H1 (cell line): ENCODE results near the gene ERO1A. TPM values are rescaled to one million over a fixed set of nuclear protein-coding genes. Genes with fewer than 3 reads are reported as not detected.

ENCODE experiments used
- CTBP2 ChIP-seq: IDR thresholded peaks from 2 replicates; pipeline ENCODE4 v1.7.0; 2011; ENCODE audit warnings: borderline replicate concordance, mild to moderate bottlenecking, moderate library complexity, mixed read lengths, low read length; ENCODE audit not compliant: insufficient read depth, insufficient read length
- KDM1A ChIP-seq: fragments of 200-600, 300-600 bp; sonication (generic); IDR thresholded peaks from 2 replicates; pipeline ENCODE4 v1.7.1; 2016; ENCODE audit warnings: mild to moderate bottlenecking, low read length, borderline replicate concordance
- KDM4A ChIP-seq: IDR thresholded peaks from one replicate; pipeline ENCODE4 v1.7.1; 2012; ENCODE audit warnings: low read depth, mild to moderate bottlenecking, moderate library complexity, low read length, inconsistent platforms; ENCODE audit not compliant: severe bottlenecking
- NANOG ChIP-seq: IDR thresholded peaks from 2 replicates; pipeline ENCODE4 v1.6.1; 2011; ENCODE audit warnings: low read length, low read depth, mild to moderate bottlenecking, inconsistent platforms; ENCODE audit not compliant: insufficient read depth, poor library complexity, severe bottlenecking
- PHF8 ChIP-seq: fragments of 200-600 bp; sonication (generic); conservative IDR thresholded peaks from 2 replicates; pipeline ENCODE4 v1.7.1; 2012; ENCODE audit warnings: low read depth, mild to moderate bottlenecking, inconsistent platforms, low read length, moderate library complexity
- POLR2A ChIP-seq, 2 experiments: IDR thresholded peaks; 1 replicate in 1 of 2; 2 replicates in 1 of 2; pipeline ENCODE4 v1.6.1; 2011; ENCODE audit warnings: low read depth in 2 of 2, low read length in 2 of 2, mild to moderate bottlenecking in 2 of 2; ENCODE audit errors: control extremely low read depth in 1 of 2
- RXRA ChIP-seq: IDR thresholded peaks from 2 replicates; pipeline ENCODE4 v1.6.1; 2011; ENCODE audit warnings: low read depth, mild to moderate bottlenecking, low read length, moderate library complexity; ENCODE audit not compliant: insufficient read depth
- SRF ChIP-seq: IDR thresholded peaks from 2 replicates; pipeline ENCODE4 v1.6.1; 2011; ENCODE audit warnings: mild to moderate bottlenecking, low read depth, low read length, moderate library complexity
- polyA plus RNA-seq, 7 experiments: library from polyadenylated mRNA; depleted of rRNA in 3 of 7; stranded (reverse) in 5 of 7; unstranded in 2 of 7; fragments of >200 nt in 5 of 7; fragments of 200-250 nt in 2 of 7; gene quantifications; 1 replicate in 5 of 7; 2 replicates in 1 of 7; 4 replicates in 1 of 7; pipeline versions ENCODE4 v1.2.1 to v1.2.3, GENCODE V29; 2011 to 2013; ENCODE audit warnings: missing spikeins in 2 of 7, mixed read lengths in 2 of 7
- total RNA-seq: library from RNA; stranded (reverse); fragmentation: NEBNext Ultra II Directional; extraction: Animal tissue kit (Norgen Biotek cat#: 25700); gene quantifications from 2 replicates; pipeline ENCODE4 v1.2.1, GENCODE V29; 2021
- TF ChIP-seq, protein P1 (sequence below): IDR thresholded peaks from 2 replicates; pipeline ENCODE4 v1.6.1; 2011; ENCODE audit warnings: low read length, improper control_type of control experiment

Gene ERO1A
- total and polyA plus RNA-seq, 2 of the 8 experiments (the other 6 are each of a cell fraction or from before 2014, with no cell fraction given) = 15.7 to 42.0 TPM

DNA sequence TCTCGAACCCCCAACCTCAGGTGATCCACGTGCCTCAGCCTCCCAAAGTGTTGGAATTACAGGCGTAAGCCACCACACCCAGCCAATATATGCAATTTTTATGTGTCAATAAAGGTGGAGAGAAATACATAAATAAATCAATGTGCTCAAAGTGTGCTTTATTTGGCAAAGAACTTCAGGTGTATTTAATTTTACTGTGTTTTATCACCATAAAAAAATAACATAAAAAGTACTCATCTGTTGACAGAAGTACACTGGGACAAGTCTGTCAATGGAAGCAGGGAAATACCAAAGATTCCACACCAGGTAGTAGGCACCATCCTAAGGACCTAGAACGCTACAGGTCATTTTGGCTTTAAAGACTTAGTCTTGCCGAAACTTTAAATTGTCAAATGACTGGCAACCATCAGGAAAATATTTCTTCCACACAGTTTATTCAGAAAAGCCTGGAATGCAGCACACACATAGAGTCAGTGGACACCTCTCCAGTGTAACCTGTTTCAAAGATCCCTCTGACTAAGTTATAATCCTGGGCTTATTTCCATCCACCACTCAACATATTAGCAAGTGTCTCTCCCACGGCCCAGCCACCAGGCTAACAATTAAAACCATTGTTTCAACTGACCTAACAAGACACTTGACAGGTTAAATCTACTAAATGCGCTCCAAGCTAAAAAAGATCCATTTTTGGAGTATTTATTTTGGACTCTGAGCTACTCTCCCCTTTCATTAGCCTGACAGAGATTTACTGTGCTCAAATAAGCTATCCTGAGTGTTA lies 4.2 kb downstream of the ERO1A start (continued):
- TF ChIP-seq PHF8 (no peak), SRF (no peak), POLR2A (IDR thresholded peaks at IDR 0.05; ENCODE audit: control extremely low read depth in 1 of 2, low read depth in 2 of 2, low read length in 2 of 2) (no peak), KDM1A (no peak), CTBP2 (no peak), RXRA (no peak), NANOG (no peak), KDM4A (no peak)
- TF ChIP-seq, protein P1, sequence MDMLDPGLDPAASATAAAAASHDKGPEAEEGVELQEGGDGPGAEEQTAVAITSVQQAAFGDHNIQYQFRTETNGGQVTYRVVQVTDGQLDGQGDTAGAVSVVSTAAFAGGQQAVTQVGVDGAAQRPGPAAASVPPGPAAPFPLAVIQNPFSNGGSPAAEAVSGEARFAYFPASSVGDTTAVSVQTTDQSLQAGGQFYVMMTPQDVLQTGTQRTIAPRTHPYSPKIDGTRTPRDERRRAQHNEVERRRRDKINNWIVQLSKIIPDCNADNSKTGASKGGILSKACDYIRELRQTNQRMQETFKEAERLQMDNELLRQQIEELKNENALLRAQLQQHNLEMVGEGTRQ = no peak
